ENCODE data around the gene PIP5K1C. TPM values are rescaled to one million over a fixed set of nuclear protein-coding genes. Genes with fewer than 3 reads are reported as not detected.
A peak's percentile ranks its signal among the peaks of the same experiment; 100 is the strongest.
"Not testable (repeated sequence)": the region's sequence is repeated elsewhere in the genome, so short reads cannot be mapped to it uniquely, and the experiment has no call there.

Gene PIP5K1C
- polyA plus RNA-seq, 1 donor from 2014 or later, result 11.5 TPM

DNA sequence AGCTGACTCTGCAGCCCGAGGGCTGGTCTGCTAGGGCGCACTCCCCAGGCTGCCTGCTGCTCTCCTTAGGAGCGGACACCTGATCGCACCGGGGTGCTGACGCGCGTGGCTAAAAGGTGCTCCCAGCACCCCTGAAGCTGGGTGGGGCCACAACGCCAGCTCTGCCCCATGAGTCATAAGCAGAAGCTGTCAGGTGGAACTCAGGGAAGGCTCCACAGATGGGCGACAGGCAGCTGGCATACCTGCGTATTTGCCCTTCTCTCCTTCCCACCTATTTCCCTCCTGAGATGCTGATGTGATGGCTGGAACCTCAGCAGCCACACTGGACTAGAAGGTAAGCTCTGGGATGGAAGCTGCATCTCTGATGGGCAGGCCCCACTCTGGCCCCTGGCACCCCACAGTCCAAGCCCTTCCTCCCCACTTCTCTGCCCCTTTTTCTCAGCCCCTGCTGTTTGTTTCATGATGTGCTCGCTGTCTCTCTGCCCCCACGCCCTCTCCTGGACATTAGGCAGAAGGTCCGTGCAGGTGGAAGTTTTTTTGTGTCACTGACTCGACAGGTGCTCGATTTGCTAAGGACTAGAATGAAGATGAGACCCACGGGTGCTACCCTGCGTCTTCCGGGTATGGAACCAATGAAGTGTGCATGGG lies 43.4 kb downstream of the PIP5K1C start:
- H3K4me1 Mint-ChIP-seq, result no peaks in the 10 kb centered on the region
- no peaks in the 10 kb centered on the region for H3K27me3 Mint-ChIP-seq
- H3K9me3 Mint-ChIP-seq, result no peaks in the 10 kb centered on the region
- H3K4me3 Mint-ChIP-seq, result no peak overlapping the region
- peak overlapping the region in 1 of 3 donors; percentile 73 for H3K27ac Mint-ChIP-seq
- peaks cover 3% of the 10 kb centered on the region for H3K36me3 Mint-ChIP-seq

DNA sequence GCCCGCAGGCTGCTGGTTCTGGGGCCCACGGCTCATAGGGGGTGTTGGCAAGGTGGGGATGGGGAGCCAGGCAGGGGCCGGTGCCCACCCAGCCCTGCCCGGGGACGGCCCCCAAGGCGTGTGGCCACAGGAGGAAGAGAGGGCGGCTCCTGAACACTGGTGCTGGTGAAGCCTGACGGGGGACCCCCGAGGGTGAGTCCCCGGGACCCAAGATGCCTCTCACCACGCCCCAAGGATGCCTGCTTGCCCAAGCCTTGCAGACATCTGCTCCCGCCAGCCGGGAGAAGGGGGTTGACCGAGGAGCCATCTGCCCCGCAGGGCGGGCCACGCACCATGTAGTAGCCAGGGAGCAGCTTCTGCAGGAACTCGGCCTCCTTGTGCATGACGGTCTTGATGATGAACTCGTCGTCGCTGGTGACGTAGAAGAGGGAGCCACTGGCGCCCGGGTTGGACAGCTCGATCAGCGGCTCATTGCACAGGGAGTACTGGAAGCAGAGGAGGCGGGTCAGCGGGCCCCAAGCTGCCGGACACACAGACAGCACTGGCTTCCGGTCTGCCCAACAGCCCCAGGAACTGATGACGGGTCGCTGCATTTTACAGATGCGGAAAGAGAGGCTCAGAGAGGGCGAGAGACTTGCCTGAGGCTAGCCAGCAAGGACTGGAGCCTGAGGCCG lies 44.1 kb downstream of the PIP5K1C start:
- no peaks in the 10 kb centered on the region for H3K9me3 Mint-ChIP-seq
- H3K4me3 Mint-ChIP-seq, result no peak overlapping the region
- peaks cover 1% of the 10 kb centered on the region for H3K36me3 Mint-ChIP-seq
- peak overlapping the region in 1 of 3 donors; percentile 73 for H3K27ac Mint-ChIP-seq
- no peaks in the 10 kb centered on the region for H3K27me3 Mint-ChIP-seq
- no peaks in the 10 kb centered on the region for H3K4me1 Mint-ChIP-seq

DNA sequence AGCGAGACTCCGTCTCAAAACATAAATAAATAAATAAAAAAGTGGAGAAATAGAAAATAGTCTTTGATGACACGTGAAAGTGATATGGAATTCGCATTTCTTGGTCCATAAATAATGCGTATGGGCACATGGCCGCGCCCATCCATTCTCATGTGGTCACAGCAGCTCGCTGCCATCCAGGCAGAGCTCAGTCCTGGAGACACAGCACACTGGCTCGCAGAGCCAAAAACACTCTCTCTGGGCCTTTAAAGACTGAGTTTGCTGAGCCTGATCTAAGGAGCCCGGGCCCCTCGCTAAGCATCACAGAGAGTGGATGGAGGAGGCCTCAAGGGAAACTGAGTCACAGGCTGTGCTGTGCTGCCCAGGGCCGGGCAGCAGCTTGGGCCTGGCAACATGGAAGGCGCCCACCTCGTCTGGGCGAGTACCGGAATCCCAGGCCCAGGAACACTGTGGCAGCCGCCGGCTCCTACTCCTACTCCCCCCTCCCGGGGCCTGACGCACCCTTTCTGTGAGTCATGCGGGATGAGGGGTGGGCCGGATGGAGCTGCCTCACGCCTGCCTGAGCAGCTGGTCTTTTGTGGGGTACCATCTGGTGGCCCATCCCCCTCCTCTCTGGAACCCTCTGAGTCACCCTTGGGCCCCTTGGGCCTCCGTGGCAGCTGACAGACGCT lies 44.7 kb downstream of the PIP5K1C start:
- Mint-ChIP-seq H3K36me3 (no peaks in the 10 kb centered on the region), H3K9me3 (no peaks in the 10 kb centered on the region), H3K4me3 (no peak overlapping the region), H3K4me1 (no peaks in the 10 kb centered on the region), H3K27me3 (no peaks in the 10 kb centered on the region), H3K27ac (no peak overlapping the region)

DNA sequence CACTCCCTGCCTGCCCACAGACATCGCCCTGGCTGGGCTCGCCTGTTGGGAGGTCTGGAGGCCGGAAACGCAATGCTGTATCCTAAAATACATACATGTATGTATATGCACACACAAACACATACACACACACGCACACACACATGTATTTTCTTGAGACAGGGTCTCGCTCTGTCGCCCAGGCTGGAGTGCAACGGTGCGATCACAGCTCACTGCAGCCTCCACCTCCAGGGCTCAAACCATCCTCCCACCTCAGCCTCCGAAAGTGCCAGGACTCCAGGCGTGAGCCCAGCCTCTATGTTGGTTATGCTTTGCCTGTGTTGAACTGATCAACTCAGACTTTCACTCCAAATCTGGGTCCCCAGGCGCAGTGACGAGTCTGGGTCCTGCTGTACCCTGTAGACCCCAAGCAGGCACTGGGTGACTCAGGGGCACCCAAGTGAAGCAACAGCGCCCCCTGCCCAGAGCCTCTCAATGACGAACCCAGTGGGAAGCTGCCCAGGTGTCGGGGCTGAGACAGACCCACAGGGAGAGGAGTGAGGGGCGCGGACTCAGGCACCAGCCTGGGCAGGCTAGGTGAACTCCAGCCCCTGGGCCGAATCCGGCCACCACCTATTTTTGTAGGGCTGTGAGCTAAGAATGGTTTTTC lies 46.3 kb downstream of the PIP5K1C start:
- Mint-ChIP-seq H3K4me1 (no peaks in the 10 kb centered on the region), H3K36me3 (no peaks in the 10 kb centered on the region), H3K9me3 (no peaks in the 10 kb centered on the region), H3K27me3 (no peaks in the 10 kb centered on the region), H3K4me3 (no peak overlapping the region), H3K27ac (no peak overlapping the region)

DNA sequence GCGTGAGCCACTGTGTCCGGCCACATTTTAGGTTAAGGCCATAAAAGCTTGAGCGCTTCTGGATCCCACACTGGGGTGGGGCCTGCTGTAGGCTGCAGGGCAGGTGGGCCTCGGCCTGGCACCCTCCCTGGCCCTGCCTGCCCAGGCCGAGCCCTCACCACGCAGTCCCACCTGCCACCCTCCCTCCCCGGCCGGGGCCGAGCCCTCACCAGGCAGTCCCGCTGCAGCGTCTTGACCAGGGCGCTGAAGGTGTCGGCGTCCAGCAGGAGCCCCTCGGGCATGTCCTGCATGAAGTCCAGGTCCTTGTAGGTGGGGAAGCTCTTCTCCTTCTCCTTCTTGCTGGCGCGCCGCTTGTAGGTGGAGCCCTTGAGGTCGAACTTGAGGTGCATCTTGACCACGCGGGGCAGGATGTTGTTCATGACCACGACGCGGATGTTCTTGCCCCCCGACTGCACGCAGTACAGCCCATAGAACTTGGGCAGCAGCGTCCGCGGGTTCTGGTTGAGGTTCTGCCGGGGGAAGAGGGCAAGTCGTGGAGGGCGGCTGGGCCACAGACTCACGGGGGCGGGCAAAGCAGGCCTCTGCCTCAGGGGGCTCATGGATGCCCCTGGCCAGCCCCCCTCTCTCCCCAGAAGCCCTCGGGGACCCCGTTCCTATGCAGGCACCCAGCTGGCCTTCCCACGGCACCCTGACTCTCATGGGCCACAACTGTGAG lies 47.0 kb downstream of the PIP5K1C start:
- H3K9me3 Mint-ChIP-seq, result no peaks in the 10 kb centered on the region
- no peaks in the 10 kb centered on the region for H3K27me3 Mint-ChIP-seq
- H3K4me3 Mint-ChIP-seq, result no peak overlapping the region
- H3K4me1 Mint-ChIP-seq, result no peaks in the 10 kb centered on the region
- H3K27ac Mint-ChIP-seq, result no peak overlapping the region
- no peaks in the 10 kb centered on the region for H3K36me3 Mint-ChIP-seq

DNA sequence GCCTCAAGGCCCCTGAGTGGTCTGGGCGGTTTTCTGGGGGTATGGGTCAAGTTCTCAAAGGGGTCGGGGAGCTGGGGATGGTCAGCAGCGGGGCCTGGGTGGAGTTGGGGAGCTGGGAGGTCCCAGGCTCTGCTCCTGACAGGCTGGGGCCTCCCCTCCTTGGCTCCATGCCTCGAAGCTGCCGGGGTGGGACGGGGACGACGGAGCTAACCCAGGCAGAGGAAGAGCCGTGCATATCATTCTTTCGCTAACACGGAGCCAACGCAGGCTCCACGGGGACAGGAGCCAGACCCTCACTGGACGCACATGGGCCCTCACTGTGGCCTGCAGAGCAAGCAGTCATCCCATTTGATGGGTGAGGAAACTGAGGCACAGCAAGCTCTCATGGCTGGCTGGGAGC lies 47.8 kb downstream of the PIP5K1C start:
- Mint-ChIP-seq H3K9me3 (no peaks in the 10 kb centered on the region), H3K27me3 (no peaks in the 10 kb centered on the region), H3K27ac (peak overlapping the region in 1 of 3 donors; percentile 35), H3K36me3 (no peaks in the 10 kb centered on the region), H3K4me3 (no peak overlapping the region), H3K4me1 (no peaks in the 10 kb centered on the region)

DNA sequence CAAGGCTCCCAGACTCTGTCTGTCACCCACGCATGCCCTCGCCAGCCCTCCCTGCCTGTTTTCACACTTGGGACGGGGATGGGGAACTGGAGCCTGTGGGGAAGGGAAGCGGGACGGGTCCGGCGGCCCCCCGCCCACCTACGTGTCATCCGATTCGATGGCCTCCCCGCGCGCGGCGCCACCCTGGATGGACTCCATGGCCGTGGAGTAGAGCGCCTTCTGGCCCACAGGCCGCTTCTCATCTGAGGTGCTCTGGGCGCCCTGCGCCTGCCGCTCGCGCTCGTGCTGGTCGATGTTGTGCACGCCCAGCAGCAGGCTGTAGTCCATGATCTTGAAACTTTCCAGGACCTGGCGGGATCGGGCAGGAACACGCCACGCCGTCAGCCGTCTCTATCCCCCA lies 48.6 kb downstream of the PIP5K1C start:
- Mint-ChIP-seq H3K4me3 (no peak overlapping the region), H3K4me1 (no peaks in the 10 kb centered on the region), H3K27ac (no peak overlapping the region), H3K9me3 (no peaks in the 10 kb centered on the region), H3K27me3 (no peaks in the 10 kb centered on the region), H3K36me3 (no peaks in the 10 kb centered on the region)

DNA sequence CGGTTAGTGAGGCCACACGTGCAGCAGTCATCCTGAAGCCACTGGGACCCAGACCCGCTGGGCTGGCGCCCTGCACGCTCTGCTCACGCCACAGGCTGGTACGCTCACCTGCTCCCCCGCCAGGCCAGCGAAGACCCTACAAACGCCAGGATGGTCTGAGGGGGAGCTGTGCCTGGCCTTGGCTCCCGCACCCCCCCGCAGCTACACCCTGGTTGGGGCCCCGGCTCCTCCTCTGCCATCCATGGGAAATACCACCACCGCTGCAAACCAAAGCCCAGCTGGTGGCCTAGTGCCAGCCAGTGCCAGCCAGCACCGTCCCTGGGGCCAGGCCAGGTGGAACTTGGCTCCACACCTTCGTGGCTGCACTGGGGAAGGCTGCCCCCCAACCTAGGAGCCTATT lies 50.4 kb downstream of the PIP5K1C start:
- Mint-ChIP-seq H3K4me3 (no peak overlapping the region), H3K4me1 (no peaks in the 10 kb centered on the region), H3K27ac (no peak overlapping the region), H3K9me3 (no peaks in the 10 kb centered on the region), H3K36me3 (peaks cover 1% of the 10 kb centered on the region), H3K27me3 (no peaks in the 10 kb centered on the region)

DNA sequence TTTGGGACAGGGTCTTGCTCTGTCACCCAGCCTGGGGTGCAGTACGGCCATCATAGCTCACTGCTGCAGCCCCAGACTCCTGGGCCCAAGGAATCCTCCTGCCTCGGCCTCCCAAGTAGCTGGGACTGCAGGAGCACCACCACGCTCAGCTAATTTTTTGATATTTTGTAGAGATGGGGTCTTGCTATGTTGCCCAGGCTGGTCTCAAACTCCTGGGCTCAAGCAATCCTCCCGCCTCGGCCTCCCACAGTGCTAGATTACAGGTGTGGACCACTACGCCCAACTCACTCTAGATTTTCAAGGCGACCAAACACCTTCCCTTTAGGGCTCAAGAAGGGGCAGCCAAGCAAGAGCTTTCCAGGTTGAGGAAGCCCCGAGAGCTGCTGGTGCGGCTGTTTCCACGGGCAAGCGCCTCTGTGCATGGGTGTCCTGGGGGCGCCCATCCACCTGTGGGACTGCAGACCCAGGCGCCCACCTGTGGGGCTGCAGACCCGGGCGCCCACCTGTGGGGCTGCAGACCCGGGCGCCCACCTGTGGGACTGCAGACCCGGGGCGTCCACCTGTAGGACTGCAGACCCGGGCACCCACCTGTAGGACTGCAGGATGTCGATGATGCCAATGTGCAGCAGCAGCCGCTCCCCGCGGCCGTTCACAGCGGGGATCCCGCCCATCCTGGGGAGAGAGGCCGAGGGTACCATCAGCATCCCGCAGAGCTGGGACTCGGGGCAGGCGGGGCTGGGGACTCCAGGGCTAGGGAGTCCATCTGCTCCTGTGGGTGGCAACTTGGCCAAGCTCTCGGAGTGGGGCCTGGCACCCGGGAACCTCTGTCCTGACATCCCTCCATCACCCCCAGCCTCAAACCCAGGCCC lies 52.0 kb downstream of the PIP5K1C start:
- no peaks in the 10 kb centered on the region for H3K27me3 Mint-ChIP-seq
- H3K4me3 Mint-ChIP-seq, result no peak overlapping the region
- H3K36me3 Mint-ChIP-seq, result peaks cover 1% of the 10 kb centered on the region
- no peak overlapping the region for H3K27ac Mint-ChIP-seq
- no peaks in the 10 kb centered on the region for H3K4me1 Mint-ChIP-seq
- no peaks in the 10 kb centered on the region for H3K9me3 Mint-ChIP-seq

DNA sequence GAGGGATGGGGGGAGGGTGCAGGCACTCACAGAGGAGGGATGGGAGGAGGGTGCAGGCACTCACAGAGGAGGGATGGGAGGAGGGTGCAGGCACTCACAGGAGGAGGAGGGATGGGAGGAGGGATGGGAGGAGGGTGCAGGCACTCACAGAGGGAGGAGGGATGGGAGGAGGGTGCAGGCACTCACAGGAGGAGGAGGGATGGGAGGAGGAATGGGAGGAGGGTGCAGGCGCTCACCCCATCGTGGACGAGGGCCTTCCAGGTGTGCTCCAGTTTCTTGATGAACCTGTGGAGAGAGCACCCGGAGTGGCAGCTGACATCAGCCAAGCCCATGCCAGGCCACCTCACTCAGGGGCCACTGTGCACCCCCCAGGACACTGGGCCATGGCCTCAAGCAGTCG lies 53.2 kb downstream of the PIP5K1C start:
- H3K27me3 Mint-ChIP-seq, H3K36me3 Mint-ChIP-seq, H3K4me3 Mint-ChIP-seq, H3K4me1 Mint-ChIP-seq, H3K27ac Mint-ChIP-seq, H3K9me3 Mint-ChIP-seq: not testable (repeated sequence)

DNA sequence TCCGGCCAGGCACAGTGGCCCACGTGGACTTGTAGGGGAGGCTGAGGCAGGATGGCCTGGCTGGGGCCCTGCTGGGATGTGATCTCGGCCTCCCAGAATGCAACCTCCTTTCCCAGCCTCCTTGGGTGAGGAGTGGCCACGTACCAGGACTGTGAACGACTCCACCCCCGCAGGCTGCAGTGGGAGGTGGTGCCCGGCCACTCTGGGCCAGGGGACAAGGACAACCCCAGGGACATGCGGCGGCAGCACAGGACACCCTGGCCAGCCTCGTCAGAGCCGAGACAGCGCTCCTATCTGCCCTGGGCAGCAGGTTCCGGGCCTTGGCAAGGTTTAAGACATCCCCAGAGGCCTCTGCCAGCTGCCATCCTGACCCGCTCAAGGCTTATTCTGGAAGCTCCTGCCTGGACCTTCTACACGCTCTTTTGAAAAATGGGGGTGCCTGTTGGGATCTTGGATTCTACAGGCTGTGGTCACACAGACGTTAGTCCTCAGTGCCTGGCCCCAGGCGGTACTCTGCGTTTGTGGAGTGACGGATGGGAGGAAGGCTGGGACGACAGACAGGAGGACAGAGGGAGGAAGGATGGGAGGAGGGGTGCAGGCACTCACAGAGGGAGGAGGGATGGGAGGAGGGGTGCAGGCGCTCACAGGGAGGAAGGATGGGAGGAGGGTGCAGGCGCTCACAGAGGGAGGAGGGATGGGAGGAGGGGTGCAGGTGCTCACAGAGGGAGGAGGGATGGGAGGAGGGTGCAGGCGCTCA lies 53.8 kb downstream of the PIP5K1C start:
- H3K27ac Mint-ChIP-seq, result peak overlapping the region in 1 of 3 donors; percentile 16
- no peak overlapping the region for H3K4me3 Mint-ChIP-seq
- H3K9me3 Mint-ChIP-seq, result no peaks in the 10 kb centered on the region
- H3K4me1 Mint-ChIP-seq, result no peaks in the 10 kb centered on the region
- H3K27me3 Mint-ChIP-seq, result no peaks in the 10 kb centered on the region
- H3K36me3 Mint-ChIP-seq, result peaks cover 1% of the 10 kb centered on the region

DNA sequence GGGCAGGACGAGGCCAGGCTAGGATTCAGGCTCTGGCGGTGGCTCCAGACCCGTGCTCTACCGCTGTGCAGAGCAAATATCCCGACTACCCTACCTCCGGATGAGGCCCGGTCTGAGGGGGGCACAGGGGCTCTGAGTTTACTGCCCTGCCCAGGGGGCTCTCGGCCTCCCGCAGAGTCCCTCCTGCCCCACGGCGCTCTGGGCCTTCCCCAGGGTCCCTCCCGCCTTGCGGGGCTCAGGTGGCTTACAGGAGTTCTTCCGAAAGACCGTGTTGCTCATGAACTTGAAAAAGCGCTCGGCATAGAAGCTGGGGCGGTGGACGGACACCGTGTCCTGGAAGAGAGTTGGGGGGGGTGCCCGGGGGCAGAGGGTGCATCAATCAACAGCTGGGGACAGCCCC lies 54.5 kb downstream of the PIP5K1C start:
- Mint-ChIP-seq H3K4me3 (no peak overlapping the region), H3K4me1 (no peaks in the 10 kb centered on the region), H3K27ac (no peak overlapping the region), H3K9me3 (no peaks in the 10 kb centered on the region), H3K36me3 (peaks cover 1% of the 10 kb centered on the region), H3K27me3 (no peaks in the 10 kb centered on the region)

DNA sequence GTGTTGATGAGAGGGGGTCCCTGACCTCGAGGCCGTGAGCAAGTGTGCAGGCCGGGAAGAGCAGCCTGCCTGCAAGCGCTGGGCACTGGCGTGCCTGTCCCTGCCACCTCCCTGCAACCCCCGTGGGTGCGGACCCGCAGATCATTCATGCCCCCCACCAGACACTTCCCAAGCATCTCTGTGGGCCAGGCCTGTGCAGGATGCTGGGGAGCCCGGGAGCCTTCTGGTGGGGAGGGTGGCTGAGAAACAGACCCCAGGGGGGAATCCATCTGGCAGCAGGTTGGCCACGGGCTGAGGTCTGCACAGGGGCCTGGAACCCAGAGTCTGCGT lies 55.2 kb downstream of the PIP5K1C start:
- Mint-ChIP-seq H3K4me3 (no peak overlapping the region), H3K9me3 (no peaks in the 10 kb centered on the region), H3K27me3 (no peaks in the 10 kb centered on the region), H3K4me1 (no peaks in the 10 kb centered on the region), H3K36me3 (peaks cover 1% of the 10 kb centered on the region), H3K27ac (no peak overlapping the region)
